Measurements from ENCODE around the gene ARPC1B.
A peak's percentile ranks its signal among the peaks of the same experiment; 100 is the strongest.
"Not testable (repeated sequence)": the region's sequence is repeated elsewhere in the genome, so short reads cannot be mapped to it uniquely, and the experiment has no call there.

The ARPC1B gene

DNA sequence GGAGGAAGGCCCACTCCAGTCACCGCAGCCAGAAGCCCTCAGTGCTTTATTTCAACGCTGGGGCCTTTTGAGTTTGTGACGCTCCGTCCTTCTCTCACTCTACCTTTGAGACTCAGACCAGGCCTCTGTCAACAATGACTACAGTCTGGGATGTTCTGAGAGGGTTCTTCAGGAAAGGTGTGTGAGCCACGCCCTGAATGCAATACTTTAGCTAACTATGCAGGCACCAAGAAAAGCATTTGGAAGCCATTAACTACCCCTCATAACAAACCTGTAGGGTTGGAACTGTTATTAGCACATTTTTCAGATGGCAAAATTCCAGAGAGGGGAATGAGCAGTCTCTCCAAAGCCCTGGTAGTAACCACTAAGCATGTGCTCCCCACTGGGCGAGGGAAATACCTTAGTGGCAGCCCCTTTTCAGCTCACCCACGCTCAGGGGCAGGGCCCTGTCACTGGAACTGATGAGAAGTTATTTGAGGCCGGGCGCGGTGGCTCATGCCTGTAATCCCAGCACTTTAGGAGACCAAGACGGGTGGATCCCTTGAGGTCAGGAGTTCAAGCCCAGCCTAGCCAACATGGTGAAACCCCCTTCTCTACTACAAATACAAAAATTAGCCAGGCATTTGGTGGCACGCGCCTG, 5.7 kb upstream of the ARPC1B start:
- DNase-seq (ENCODE audit: low spot score): no peak

DNA sequence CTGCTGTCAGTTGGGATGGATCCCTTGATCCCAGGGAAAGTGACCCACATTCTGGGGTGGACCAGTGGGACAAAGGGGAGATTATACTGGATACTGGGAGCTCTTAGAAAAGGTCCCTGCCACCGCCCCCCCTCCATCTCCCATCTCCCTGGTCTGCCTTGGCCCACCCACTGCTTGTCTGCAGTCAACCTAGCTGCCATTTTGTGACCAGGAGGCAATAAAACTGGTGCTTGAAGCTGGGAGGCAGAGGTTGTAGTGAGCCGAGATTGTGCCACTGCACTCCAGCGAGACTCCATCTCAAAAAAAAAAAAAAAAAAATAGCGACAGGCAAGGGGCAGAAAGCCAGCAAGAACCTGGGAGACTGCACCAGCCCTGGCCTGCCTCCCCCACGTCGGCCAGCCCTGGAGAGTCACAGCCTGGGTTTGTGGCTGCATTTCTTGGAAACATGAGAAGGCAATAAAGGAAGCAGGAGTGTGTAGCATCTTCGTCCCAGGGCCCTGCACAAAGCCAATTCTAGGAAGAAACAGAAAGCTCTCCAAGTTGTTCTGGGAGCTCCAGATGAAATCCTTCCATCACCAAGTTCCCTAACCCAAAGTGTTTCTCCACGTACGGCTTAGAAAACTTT, 4.7 kb upstream of the ARPC1B start:
- no peak for DNase-seq (ENCODE audit: low spot score)

DNA sequence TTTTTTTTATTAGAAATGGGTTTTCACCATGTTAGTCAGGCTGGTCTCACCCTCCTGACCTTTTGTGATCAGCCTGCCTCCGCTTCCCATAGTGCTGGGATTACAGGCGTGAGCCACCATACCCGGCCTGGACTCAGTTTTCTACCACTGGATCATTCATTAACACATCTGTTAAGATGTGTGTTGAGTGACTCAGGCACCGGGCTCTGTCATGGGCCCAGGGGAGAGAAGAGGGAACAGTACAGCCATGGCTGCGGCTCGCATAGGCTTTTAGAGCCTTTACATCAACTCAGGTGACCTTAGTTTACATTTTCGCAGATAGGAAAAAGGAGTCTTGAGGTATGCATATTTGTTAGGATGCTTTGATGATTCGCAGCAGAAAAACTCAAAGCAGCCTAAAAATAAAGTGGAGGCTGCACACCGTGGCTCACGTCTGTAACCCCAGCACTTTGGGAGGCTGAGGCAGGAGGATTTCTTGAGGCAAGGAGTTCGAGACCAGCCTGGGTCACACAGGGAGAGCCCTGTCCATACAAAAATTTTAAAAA, 3.1 kb upstream of the ARPC1B start:
- no peak for DNase-seq (ENCODE audit: low spot score)

DNA sequence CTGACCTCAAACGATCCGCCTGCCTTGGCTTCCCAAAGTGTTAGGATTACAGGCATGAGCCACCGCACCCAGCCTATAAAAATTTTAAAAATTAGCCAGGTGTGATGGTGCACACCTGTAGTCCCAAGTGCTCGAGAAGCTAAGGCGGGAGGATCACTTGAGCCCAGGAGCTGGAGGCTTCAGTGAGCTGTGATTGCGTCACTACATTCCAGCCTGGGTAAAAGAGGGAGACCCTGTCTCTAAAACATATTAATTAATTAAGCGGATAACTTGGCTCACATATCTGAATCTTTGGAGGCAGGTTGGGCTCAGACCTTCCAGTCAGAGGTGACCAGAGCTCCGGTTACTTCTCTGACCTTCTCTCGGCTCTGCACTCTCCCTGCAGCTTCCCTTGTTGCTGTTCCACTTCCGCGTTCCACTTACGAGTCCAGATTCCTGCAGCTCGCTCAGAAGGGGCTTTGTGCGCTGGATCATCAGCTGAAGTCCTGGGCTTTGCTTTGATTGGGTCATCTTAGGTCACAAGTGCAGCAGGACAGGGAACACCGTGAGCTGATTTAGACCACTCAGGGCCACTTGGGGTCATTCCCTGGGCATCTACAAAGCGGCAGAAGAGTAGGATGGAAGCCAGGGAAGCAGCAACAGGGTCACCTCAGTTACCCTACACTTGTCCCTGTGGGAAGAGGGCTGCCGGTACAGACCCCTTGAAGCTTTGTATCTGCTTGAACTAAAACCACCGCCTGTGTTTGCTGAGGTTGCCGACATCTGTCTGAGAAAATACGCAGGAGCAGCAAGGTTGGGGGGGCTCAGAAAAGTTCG, 2.0 kb upstream of the ARPC1B start:
- no peak for DNase-seq (ENCODE audit: low spot score)

DNA sequence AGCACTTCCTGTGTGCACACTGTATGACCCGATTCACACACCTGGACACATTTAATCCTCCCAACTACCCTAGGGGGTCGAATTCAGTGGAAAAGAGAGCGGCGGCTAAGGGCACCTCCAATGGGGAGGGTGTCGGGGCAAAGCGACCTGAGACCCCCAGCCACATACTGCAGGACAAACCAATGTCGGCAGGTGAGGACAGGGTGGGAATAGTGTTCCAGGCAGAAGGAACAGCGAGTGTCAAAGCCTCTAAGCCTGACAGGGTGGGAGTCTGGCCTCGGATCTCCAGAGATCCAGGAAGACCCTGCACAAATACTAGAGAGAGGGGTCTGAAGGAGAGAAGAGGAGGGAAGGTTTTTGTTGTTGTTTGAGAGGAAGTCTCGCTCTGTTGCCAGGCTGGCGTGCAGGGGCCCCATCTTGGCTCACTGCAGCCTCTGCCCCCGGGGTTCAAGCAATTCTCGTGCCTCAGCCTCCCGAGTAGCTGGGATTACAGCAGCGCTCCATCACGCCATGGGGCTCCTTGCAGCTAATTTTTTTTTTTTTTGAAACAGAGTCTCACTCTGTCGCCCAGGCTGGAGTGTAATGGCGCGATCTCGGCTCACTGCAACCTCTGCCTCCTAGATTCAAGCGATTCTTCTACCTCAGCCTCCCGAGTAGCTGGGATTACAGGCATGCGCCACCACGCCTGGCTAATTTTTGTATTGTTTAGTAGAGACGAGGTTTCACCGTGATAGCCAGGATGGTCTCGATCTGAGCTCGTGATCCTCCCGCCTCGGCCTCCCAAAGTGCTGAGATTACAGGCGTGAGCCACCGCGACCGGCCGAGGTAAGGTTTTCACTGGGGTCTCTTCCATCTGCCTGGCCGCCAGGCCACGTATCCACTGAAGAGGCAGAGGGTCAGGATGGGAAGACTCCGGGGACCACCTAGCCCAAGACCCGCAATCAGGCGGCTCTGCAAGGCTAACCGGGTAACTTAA, 1.2 kb upstream of the ARPC1B start:
- no peak for DNase-seq (ENCODE audit: low spot score)

DNA sequence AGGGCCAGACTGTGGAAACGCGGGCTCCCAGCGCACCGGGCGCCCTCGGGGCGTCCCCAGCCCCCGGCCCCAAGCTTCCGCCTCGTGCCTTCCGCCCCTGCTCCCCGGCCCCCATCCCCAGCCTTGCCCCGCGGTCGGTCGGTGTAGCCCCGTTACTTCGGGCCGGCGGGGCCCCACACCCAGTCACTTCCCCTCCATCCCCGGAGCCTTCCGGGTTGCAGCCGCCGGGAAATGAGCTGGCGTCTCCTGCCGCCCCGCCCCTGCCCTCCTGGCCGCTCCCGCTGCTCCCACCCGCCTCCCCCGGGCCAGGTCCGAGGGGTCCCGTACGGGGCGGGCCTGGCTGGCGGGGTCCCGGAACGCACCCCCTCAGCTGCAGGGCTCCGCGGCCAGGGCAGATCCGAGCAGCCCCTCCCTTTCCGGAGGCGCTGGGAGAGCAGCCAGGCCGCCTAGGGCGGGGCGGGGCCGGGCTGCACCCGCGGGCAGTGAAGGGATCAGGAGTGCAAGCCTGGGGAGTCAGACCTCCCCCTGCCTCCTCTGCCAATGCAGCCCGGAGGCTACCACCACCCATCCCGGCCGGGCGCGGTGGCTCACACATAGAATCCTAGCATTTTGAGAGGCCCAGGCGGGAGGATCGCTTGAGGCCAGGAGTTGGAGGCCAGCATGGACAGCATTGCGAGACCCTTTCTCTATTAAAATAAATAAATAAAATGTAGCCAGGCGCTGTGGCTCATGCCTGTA, 709 bp downstream of the ARPC1B start:
- peak; percentile 84 for DNase-seq (ENCODE audit: low spot score)

DNA sequence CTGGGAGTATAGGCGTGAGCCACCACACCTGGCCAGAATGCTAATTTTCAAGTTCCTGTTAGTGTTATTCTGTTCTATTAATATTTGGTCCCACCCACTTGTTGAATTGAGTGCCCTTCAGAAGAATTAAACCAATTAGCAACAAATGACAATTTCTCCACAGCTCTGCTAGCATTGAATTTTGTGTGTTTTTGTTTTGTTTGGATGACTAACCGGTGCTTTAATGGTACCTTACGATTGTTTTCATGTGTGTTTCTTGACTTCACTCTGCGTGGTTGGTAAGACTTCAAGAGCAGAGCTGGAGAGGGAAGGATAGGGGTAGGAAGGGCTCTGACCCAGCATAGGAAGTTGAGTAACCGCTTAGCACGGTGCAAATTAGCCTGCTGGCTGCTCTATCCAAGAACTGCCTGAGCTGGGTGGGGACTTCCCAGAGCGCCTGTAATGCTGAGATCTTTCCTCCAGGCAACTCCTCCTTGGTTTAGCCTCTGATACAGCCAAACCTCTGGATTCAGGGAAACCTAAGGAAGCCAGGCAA, 4.6 kb downstream of the ARPC1B start:
- no peak for DNase-seq (ENCODE audit: low spot score)

DNA sequence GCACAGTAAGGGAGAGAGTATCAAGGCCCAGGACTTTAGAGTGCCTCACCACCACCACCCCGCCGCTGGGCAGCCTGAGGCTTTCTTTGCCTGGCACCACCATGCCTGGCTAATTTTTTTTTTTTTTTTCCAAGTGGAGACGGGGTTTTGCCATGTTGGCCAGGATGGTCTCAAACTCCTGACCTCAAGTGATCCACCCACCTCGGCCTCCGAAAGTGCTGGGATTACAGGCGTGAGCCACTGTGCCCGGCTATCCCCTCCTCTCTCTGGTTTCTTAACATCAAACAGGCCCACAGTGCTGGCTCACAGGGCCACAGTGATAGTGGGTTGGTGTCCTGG, 5.1 kb downstream of the ARPC1B start:
- not testable (repeated sequence) for DNase-seq (ENCODE audit: low spot score)

DNA sequence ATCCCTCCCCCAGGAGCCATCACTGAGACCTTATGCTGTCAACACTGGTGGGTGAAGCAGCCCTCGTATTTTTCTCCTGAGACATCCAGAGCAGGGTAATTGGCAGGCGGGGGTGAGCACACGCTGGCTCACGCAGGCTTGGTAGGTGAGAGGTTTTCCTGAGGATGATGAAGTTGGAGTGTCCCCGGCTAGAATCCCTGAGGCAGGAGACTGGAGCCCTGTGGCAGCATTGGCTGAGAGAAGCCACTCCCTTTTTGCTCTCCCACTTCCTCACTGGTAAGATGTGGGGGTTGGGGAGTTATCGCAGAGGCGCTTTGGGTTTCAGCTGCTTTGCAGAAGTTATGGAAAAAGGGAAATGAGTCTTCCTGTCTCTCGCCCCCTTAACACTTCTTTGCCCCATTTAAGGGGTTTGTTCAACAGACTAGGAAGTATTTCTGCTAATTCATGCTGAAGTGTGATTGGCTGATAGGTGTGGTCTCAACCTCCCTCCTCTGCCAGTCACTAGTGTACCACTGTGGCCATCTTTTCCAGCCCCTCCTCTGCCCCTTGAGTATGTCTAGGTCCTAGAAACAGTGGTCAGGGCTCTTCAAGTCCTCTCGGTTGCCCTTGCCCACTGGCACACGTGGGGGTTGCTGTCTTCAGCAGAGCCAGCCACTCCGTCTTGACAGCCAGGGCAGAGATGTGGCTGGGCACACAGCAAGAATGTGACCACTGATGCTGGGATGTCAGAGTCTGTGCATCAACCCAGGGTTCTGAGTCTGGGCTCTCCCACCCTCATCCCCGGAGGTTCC, 5.7 kb downstream of the ARPC1B start:
- DNase-seq (ENCODE audit: low spot score): no peak

DNA sequence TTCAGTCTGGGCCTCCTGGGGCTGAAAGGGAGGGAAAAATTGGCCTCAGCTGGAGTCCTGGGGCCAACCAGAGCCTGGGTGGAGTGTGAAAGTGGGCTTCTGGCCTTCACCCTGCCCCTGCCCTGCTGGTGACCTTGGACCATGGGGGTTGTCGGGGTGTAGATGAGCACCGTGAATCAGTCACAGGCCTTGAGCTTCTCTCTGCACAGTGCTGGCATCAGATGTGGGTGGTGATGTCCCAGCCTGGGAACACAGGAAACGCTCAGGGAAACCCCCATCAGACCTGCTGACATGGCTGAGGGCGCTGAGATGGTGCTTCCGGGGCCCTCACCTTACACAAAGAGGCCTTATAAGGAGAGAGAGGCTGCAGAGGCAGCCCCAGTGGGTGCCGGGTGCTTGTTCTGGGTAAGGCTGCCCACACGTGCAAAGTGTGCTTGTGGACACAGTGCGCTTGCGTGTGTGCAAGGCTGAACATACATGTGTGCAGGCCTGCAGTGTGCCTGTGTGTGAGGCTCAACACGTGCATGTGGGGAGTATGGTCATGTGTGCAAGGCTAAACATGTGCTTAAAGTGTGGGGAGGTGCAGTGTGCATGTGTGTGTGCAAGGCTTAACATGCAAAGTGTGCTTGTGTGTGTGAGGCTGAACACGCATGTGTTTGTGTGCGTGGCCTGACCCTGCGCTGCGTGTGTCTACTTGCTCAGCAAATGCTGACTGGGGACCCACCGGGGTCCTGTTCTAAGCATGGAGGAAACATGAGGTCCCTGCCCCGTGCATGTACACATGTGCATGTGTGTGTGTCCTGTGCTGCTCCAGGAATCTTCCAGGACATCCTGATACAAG, 6.5 kb downstream of the ARPC1B start:
- no peak for DNase-seq (ENCODE audit: low spot score)

DNA sequence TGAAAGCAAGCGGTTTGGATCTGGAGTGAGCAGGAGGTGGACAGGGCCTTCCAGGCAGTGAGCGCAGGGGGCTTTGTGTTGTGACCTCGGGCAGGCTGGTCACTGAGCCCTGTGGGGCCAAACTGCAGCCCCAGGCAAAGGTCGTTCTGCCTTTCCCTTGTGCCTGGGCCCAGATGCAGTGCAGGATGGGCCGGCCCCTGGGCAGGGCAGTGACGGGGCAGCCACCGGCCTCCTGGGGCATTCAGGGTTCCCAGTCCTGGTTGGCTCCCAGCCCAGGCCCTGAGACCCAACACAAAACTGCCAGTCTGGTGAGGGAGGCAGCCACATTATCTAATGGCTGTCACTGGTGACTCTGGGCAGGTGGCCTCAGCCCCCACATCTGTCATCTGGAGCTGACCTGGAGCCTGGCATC, 7.1 kb downstream of the ARPC1B start:
- no peak for DNase-seq (ENCODE audit: low spot score)

DNA sequence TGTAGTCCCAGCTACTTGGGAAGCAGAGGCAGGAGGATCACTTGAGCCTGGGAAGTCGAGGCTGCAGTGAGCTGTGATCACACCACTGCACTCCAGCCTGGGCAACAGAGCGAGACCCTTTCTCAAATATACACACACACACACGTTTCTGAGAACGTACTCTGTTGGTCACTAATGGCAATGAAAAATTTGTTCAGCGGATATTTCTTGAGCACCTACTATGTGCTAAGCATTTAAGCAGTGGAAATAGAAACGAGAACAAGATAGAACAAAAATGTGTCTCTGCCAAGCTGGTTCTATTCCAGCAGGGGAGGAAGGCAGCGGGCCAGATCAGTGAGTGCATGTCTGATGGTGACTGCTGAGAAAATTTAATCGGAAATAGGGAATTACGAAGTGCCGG, 8.7 kb downstream of the ARPC1B start:
- no peak for DNase-seq (ENCODE audit: low spot score)

DNA sequence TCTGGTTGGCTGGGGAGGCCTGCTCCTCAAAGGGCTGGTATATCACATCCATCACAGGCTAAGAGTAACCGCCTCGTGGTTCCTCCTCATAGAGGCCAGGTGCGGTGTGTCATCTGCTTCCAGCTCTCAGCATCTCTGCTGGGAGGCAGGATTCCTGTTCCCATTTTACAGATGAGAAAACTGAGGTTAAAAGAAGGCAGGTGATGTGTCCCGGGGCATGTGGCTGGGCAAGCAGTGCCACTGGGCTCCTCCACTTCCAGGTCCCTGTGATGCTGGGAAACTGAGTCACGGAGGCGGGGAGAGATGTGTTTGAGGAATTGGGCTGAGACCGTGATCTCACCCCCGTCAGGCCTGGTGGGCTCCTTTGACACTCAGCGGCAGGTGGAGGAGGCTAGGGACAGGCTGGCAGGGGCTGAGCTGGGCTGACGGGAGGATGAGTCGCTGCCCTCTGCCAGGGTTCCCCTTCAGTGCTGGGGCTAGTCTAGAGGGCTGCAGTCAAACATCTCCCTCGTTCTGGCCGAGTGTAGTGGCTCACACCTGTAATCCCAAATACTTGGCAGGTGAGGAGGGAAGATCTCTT, 9.4 kb downstream of the ARPC1B start:
- DNase-seq (ENCODE audit: low spot score): no peak

DNA sequence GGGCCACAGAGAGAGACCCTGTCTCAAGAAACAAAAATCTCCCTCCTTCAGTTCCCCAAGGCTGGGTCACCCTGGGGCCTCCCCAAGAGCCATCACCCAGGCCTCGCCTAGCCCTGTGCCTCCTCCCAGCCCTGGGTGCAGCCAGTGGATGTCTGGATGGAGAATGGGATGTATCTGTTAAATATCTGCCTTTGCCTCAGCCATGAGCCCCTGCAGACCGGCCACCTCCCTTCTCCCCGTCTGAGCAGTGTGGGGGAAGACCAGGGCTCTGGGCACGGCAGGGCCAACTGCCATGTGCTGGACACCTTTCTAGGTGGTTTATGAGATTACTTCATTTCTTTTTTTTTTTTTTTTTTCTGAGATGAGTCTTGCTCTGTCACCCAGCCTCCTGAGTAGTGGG, 10.0 kb downstream of the ARPC1B start:
- no peak for DNase-seq (ENCODE audit: low spot score)

DNA sequence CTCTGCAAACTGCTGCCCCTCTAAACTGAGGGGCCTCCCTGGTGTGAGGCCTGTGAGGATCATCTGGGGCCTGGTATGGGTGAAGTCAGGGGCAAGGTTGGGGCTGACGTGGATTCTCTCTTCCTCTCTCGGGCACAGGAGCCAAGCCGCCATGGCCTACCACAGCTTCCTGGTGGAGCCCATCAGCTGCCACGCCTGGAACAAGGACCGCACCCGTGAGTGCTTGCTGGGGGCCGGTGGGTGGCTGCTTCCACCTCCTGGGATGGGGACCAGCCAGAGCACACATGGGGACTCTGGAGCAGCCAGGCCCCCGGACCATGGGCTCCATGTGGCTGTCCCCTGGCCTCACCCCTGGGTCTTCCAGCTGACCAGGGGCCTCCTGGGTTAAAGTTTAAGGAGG, 11.0 kb downstream of the ARPC1B start:
- DNase-seq (ENCODE audit: low spot score): no peak

DNA sequence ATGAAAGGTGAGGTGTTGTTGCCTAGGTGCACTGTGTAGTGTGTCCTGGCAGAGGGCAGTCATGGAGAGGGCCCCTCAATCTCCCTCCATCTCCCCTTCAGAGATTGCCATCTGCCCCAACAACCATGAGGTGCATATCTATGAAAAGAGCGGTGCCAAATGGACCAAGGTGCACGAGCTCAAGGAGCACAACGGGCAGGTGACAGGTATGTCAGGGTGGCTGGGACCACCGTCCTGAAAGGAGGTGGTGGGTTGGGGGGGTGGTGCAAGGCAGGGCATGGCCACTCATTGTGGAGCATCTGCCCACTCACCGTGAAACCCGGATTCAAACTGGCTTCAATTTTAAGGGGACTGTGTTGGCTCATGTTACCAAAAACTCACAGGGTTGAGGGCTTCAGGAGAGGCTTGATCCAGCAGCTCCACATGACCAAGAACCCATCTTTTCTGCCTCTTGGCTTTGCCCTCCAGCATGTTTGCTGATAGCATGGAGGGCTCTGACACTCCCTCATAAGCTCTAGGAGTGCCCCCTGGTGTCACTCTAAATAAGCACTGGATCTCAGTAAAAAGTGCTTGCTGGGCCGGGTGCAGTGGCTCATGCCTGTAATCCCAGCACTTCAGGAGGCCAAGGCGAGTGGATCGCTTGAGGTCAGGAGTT, 12.2 kb downstream of the ARPC1B start:
- no peak for DNase-seq (ENCODE audit: low spot score)

DNA sequence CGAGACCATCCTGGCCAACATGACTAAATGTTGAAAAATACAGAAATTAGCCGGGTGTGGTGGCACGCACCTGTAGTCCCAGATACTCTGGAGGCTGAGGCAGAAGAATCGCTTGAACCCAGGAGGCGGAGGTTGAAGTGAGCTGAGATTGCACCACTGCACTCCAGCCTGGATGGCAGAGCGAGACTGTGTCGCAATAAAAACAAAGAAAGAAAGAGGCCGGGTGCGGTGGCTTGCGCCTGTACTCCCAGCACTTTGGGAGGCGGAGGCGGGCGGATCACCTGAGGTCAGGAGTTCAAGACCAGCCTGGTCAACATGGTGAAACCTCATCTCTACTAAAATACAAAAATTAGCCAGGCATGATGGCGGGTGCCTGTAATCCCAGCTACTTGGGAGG, 12.7 kb downstream of the ARPC1B start:
- DNase-seq (ENCODE audit: low spot score): not testable (repeated sequence)

DNA sequence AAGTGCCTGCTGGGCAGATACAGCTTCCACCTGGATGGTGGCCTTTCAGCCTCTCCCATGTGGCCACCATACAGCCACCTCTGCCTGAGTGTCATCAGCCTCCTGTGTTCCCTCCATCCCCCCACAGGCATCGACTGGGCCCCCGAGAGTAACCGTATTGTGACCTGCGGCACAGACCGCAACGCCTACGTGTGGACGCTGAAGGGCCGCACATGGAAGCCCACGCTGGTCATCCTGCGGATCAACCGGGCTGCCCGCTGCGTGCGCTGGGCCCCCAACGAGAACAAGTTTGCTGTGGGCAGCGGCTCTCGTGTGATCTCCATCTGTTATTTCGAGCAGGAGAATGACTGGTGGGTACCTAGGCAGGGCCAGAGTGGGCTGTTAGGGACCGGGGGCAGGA, 13.4 kb downstream of the ARPC1B start:
- DNase-seq (ENCODE audit: low spot score): no peak
